AG20443 (cell line): Measurements from ENCODE around the gene CCDC54.
"Not testable (repeated sequence)": the region's sequence is repeated elsewhere in the genome, so short reads cannot be mapped to it uniquely, and the experiment has no call there.

Source experiments
- DNase-seq: peaks from one replicate; pipeline ENCODE4 v3.0.0; 2012; ENCODE audit warnings: low spot score, mixed read lengths

Gene CCDC54

GRCh38 chr3:107377151-107377550 lies at the start of gene CCDC54:
Gene CCDC54, plus strand, starts transcription at chr3:107377439. Its CDS starts 149 bp downstream, at chr3:107377588.
- no peak for DNase-seq

GRCh38 chr3:107328069-107328468 lies 49.2 kb upstream of the CCDC54 start:
- DNase-seq = no peak

- no peak for DNase-seq
These were observed 48.2 kb upstream of the CCDC54 start for GRCh38 chr3:107329088-107329487.

- not testable (repeated sequence) for DNase-seq
These were observed 37.5 kb upstream of the CCDC54 start for GRCh38 chr3:107339690-107340089.

- peak; percentile 30 for DNase-seq
These were observed 32.5 kb upstream of the CCDC54 start for GRCh38 chr3:107344722-107345121.

- no peak for DNase-seq
These were observed 31.3 kb upstream of the CCDC54 start for GRCh38 chr3:107345822-107346405.

GRCh38 chr3:107346564-107346963 lies 30.7 kb upstream of the CCDC54 start:
- DNase-seq = no peak

GRCh38 chr3:107347751-107348150 lies 29.5 kb upstream of the CCDC54 start:
- no peak for DNase-seq

- DNase-seq = no peak
These were observed 20.5 kb upstream of the CCDC54 start for GRCh38 chr3:107356706-107357105.

GRCh38 chr3:107361633-107362032 lies 15.6 kb upstream of the CCDC54 start:
- no peak for DNase-seq

- no peak for DNase-seq
These were observed 12.2 kb upstream of the CCDC54 start for GRCh38 chr3:107365051-107365450.

GRCh38 chr3:107366766-107367165 lies 10.5 kb upstream of the CCDC54 start:
- DNase-seq = no peak

GRCh38 chr3:107367353-107367752 lies 9.9 kb upstream of the CCDC54 start:
- peak; percentile 62 for DNase-seq

GRCh38 chr3:107368654-107369398 lies 8.4 kb upstream of the CCDC54 start:
- no peak for DNase-seq

GRCh38 chr3:107369791-107370190 lies 7.4 kb upstream of the CCDC54 start:
- DNase-seq = peak; percentile 24

- no peak for DNase-seq
These were observed 6.3 kb upstream of the CCDC54 start for GRCh38 chr3:107370907-107371306.

GRCh38 chr3:107372506-107372905 lies 4.7 kb upstream of the CCDC54 start:
- DNase-seq = no peak

- DNase-seq = no peak
These were observed 3.3 kb upstream of the CCDC54 start for GRCh38 chr3:107373896-107374295.

- no peak for DNase-seq
These were observed 1.6 kb upstream of the CCDC54 start for GRCh38 chr3:107375682-107376081.

- no peak for DNase-seq
These were observed 5.4 kb downstream of the CCDC54 start for GRCh38 chr3:107382631-107383030.

- DNase-seq = no peak
These were observed 7.2 kb downstream of the CCDC54 start for GRCh38 chr3:107384428-107384827.

GRCh38 chr3:107384907-107385306 lies 7.7 kb downstream of the CCDC54 start:
- DNase-seq = no peak

- no peak for DNase-seq
These were observed 10.3 kb downstream of the CCDC54 start for GRCh38 chr3:107387555-107387954.
